ENCODE results near the gene CKM. TPM values are rescaled to one million over a fixed set of nuclear protein-coding genes. Genes with fewer than 3 reads are reported as not detected.
"Not testable (repeated sequence)": the region's sequence is repeated elsewhere in the genome, so short reads cannot be mapped to it uniquely, and the experiment has no call there.

The CKM gene
- total RNA-seq, 1 experiment from 2014 or later, result not detected

DNA sequence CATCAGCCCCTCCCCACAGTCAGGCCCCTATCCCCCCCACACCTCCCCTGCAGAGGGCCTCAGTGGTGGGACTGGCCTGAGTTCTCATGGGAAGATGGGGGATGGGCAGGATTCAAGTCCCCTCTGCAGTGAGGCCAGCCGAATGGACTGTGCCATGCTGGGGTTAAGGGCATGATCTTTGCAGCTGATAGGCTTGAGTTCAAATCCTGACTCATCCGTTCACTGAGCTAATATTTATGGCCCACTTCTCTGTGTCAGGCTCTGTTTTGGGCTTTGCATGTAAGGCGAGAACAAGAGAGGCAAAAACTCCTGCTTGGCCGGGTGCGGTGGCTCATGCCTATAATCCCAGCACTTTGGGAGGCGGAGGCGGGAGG lies 51.0 kb downstream of the CKM start:
- no peak for DNase-seq
- Mint-ChIP-seq H3K27ac (ENCODE audit: unreplicated experiment) (no peak overlapping the region), H3K4me3 (ENCODE audit: low read depth, unreplicated experiment) (no peak overlapping the region), H3K27me3 (ENCODE audit: unreplicated experiment) (no peaks in the 10 kb centered on the region), H3K9me3 (ENCODE audit: low read depth, unreplicated experiment) (no peaks in the 10 kb centered on the region), H3K4me1 (ENCODE audit: low read depth, unreplicated experiment) (no peaks in the 10 kb centered on the region), H3K36me3 (ENCODE audit: insufficient read depth, unreplicated experiment) (peaks cover 30% of the 10 kb centered on the region)
- intact Hi-C loops (cut with micrococcal nuclease; ENCODE audit: unreplicated experiment), result no loop called here
- no peak for TF ChIP-seq CTCF (IDR thresholded peaks at IDR 0.05; ENCODE audit: unreplicated experiment)
- no TSS peak for BruUV-seq (replicated peaks)
- CTCF ChIA-PET, result no interaction called here

DNA sequence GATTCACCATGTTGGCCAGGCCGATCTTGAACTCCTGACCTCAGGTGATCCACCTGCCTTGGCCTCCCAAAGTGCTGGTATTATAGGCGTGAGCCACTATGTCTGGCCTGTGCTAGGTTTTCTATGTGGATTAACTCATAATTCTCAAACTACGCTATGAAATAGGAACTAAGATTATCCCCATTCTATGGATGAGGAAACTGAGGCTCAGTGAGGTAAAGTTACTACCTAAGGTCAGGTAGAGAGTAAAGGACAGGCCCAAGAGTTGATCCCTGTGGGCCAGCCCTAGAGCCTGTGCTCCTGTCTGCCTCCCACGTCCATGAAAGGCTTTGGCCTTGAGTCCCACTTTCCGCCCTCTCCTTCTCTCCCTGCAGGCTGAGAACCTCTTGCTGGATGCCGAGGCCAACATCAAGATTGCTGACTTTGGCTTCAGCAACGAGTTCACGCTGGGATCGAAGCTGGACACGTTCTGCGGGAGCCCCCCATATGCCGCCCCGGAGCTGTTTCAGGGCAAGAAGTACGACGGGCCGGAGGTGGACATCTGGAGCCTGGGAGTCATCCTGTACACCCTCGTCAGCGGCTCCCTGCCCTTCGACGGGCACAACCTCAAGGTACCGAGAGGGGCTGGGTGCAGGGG lies 51.5 kb downstream of the CKM start:
- Mint-ChIP-seq H3K9me3 (ENCODE audit: low read depth, unreplicated experiment) (no peaks in the 10 kb centered on the region), H3K36me3 (ENCODE audit: insufficient read depth, unreplicated experiment) (peaks cover 27% of the 10 kb centered on the region), H3K4me1 (ENCODE audit: low read depth, unreplicated experiment) (no peaks in the 10 kb centered on the region), H3K27me3 (ENCODE audit: unreplicated experiment) (no peaks in the 10 kb centered on the region), H3K4me3 (ENCODE audit: low read depth, unreplicated experiment) (no peak overlapping the region), H3K27ac (ENCODE audit: unreplicated experiment) (no peak overlapping the region)
- CTCF ChIA-PET, result no interaction called here
- intact Hi-C loops (cut with micrococcal nuclease; ENCODE audit: unreplicated experiment), result no loop called here
- DNase-seq, result no peak
- BruUV-seq (replicated peaks), result no TSS peak
- TF ChIP-seq CTCF (IDR thresholded peaks at IDR 0.05; ENCODE audit: unreplicated experiment), result no peak

- intact Hi-C loops (cut with micrococcal nuclease; ENCODE audit: unreplicated experiment); CTCF ChIA-PET; H3K27me3 Mint-ChIP-seq (ENCODE audit: unreplicated experiment); H3K4me1 Mint-ChIP-seq (ENCODE audit: low read depth, unreplicated experiment); H3K27ac Mint-ChIP-seq (ENCODE audit: unreplicated experiment); BruUV-seq (replicated peaks); H3K9me3 Mint-ChIP-seq (ENCODE audit: low read depth, unreplicated experiment); DNase-seq; H3K4me3 Mint-ChIP-seq (ENCODE audit: low read depth, unreplicated experiment): not testable (repeated sequence)
- H3K36me3 Mint-ChIP-seq (ENCODE audit: insufficient read depth, unreplicated experiment), result peaks cover 23% of the 10 kb centered on the region
Measured at GRCh38 chr19:45269939-45270338, 52.7 kb downstream of the CKM start.

DNA sequence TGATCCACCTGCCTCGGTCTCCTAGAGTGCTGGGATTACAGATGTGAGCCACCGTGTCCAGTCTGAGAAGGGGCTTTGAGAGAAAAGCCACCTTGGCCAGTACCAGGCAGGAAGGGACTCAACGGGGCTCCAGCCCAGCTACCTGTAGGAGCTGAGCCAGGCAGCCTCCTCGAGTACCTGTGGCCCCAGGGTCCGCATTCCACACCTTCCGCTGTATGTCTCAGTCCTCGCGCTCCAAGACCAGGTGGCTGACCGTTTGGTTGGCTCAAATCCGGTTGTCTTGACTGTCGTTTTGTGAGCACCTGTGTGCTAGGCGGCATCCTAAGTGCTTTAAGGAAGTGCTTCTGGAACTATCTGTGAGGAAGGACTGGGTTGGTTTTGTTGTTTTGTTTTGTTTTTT lies 55.4 kb downstream of the CKM start:
- CTCF ChIA-PET, result interaction anchor here (0.6 kb wide), 1 partner anchor 1810 kb away, joined by 4 read pairs; no protein-coding TSS in a partner anchor
- no TSS peak for BruUV-seq (replicated peaks)
- Mint-ChIP-seq H3K27ac (ENCODE audit: unreplicated experiment) (no peak overlapping the region), H3K36me3 (ENCODE audit: insufficient read depth, unreplicated experiment) (peaks cover 14% of the 10 kb centered on the region), H3K9me3 (ENCODE audit: low read depth, unreplicated experiment) (no peaks in the 10 kb centered on the region), H3K4me3 (ENCODE audit: low read depth, unreplicated experiment) (no peak overlapping the region), H3K4me1 (ENCODE audit: low read depth, unreplicated experiment) (no peaks in the 10 kb centered on the region), H3K27me3 (ENCODE audit: unreplicated experiment) (no peaks in the 10 kb centered on the region)
- TF ChIP-seq CTCF (IDR thresholded peaks at IDR 0.05; ENCODE audit: unreplicated experiment), result no peak
- intact Hi-C loops (cut with micrococcal nuclease; ENCODE audit: unreplicated experiment), result no loop called here
- no peak for DNase-seq

DNA sequence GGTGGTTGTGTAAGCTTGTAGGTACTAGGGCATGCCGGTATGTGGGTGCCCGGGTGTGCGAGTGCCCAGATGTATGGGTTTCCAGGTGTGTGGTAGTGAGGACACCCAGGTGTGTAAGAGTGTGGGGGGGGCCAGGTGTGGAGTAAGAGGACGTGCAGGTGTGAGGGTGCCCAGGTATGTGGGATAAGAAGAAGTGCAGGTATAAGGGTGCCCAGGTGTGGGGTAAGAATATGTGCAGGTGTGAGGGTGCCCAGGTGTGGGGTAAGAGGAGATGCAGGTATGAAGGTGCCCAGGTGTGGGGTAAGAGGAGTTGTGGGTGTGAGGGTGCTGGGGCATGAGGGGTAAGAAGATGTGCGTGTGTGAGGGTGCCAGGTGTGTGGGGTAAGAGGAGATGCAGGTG lies 57.3 kb downstream of the CKM start:
- TF ChIP-seq CTCF (IDR thresholded peaks at IDR 0.05; ENCODE audit: unreplicated experiment), result no peak
- H3K9me3 Mint-ChIP-seq (ENCODE audit: low read depth, unreplicated experiment), result no peaks in the 10 kb centered on the region
- CTCF ChIA-PET, result no interaction called here
- H3K4me1 Mint-ChIP-seq (ENCODE audit: low read depth, unreplicated experiment), result no peaks in the 10 kb centered on the region
- no TSS peak for BruUV-seq (replicated peaks)
- H3K27me3 Mint-ChIP-seq (ENCODE audit: unreplicated experiment), result no peaks in the 10 kb centered on the region
- no peak overlapping the region for H3K27ac Mint-ChIP-seq (ENCODE audit: unreplicated experiment)
- intact Hi-C loops (cut with micrococcal nuclease; ENCODE audit: unreplicated experiment), result no loop called here
- no peak for DNase-seq
- peaks cover 9% of the 10 kb centered on the region for H3K36me3 Mint-ChIP-seq (ENCODE audit: insufficient read depth, unreplicated experiment)
- no peak overlapping the region for H3K4me3 Mint-ChIP-seq (ENCODE audit: low read depth, unreplicated experiment)

Data from Calu3 (cell line).